SU-DHL-6 (cell line): Measurements from ENCODE around the gene MEIOB.

Experiments used
- EZH2phosphoT487 ChIP-seq: fragments of 200-600 bp; sonication (generic), shearing (Covaris generic); conservative IDR thresholded peaks from 2 replicates; pipeline ENCODE4 v1.6.1; 2018; ENCODE audit warnings: mild to moderate bottlenecking, antibody characterized with exemption, low read length, moderate library complexity, mixed read lengths
- TF ChIP-seq, protein P1 (sequence below): fragments of 200-600 bp; sonication (generic); IDR thresholded peaks from one replicate; pipeline ENCODE4 v1.5.1; 2017; ENCODE audit warnings: antibody characterized with exemption, mild to moderate bottlenecking, low read length, moderate library complexity; ENCODE audit not compliant: insufficient read depth, poor library complexity, severe bottlenecking

DNA sequence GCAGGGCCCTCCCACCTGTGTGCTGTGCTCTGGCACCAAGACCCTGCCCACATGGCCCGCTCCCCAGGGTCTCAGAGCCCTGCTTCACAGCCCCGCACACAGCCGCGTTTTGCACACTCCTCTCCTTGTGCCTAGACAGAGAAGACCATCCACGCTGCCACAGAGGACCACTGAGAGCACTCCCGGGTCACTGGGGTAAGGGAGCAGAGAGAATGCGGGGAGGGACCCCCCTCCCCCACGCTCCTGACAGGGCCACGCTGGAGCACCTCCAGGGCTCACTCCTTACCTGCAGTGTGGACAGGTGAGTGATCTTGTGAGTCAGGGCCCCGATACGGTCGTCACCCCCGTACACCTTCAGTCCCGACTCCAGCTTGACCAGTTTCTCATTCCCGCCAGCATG, 52.4 kb downstream of the MEIOB start:
- TF ChIP-seq, protein P1, sequence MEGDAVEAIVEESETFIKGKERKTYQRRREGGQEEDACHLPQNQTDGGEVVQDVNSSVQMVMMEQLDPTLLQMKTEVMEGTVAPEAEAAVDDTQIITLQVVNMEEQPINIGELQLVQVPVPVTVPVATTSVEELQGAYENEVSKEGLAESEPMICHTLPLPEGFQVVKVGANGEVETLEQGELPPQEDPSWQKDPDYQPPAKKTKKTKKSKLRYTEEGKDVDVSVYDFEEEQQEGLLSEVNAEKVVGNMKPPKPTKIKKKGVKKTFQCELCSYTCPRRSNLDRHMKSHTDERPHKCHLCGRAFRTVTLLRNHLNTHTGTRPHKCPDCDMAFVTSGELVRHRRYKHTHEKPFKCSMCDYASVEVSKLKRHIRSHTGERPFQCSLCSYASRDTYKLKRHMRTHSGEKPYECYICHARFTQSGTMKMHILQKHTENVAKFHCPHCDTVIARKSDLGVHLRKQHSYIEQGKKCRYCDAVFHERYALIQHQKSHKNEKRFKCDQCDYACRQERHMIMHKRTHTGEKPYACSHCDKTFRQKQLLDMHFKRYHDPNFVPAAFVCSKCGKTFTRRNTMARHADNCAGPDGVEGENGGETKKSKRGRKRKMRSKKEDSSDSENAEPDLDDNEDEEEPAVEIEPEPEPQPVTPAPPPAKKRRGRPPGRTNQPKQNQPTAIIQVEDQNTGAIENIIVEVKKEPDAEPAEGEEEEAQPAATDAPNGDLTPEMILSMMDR = no peak
- TF ChIP-seq EZH2phosphoT487 = no peak
